Activated B cell treated with CpG ODN at 0.5 μM for 24 hours (primary cell): ENCODE results near the gene LY9. TPM values are rescaled to one million over a fixed set of nuclear protein-coding genes. Genes with fewer than 3 reads are reported as not detected.
A peak's percentile ranks its signal among the peaks of the same experiment; 100 is the strongest.

Experiments
- ATAC-seq: fragments of 200-7000 bp; cut with Tn5 transposase; one replicate; pipeline ENCODE4 v1.10.0; 2021; ENCODE audit warnings: low read depth, mild to moderate bottlenecking, moderate library complexity
- CTCF ChIA-PET: fragments of 350-600 bp; sonication (Branson Sonifier 250); formaldehyde crosslinking; loops from one replicate; lab custom pipeline; 2021; ENCODE audit warnings: antibody characterized with exemption; lab: Charles Lee
- POLR2A ChIA-PET: fragments of 350-600 bp; sonication (Branson Sonifier 250); formaldehyde crosslinking; loops from one replicate; lab custom pipeline; 2021; ENCODE audit warnings: antibody characterized with exemption; lab: Charles Lee
- DNase-seq: peaks from one replicate; pipeline ENCODE4 v3.0.0; 2022
- H3K27ac Mint-ChIP-seq: one replicate; pipeline ENCODE4 v1.8.0; 2020; ENCODE audit warnings: mixed read lengths
- H3K27me3 Mint-ChIP-seq: one replicate; pipeline ENCODE4 v1.8.0; 2021; ENCODE audit warnings: mixed read lengths
- H3K36me3 Mint-ChIP-seq: one replicate; pipeline ENCODE4 v1.8.0; 2021; ENCODE audit warnings: low read depth, mixed read lengths
- H3K4me1 Mint-ChIP-seq: one replicate; pipeline ENCODE4 v1.8.0; 2021; ENCODE audit warnings: mixed read lengths
- H3K4me3 Mint-ChIP-seq: one replicate; pipeline ENCODE4 v1.8.0; 2020; ENCODE audit warnings: mild to moderate bottlenecking, mixed read lengths
- H3K9me3 Mint-ChIP-seq: one replicate; pipeline ENCODE4 v1.8.0; 2020; ENCODE audit warnings: mixed read lengths
- intact Hi-C: fragments of 100-400 bp; cut with micrococcal nuclease; formaldehyde crosslinking; loops from one replicate; pipeline ENCODE4 v1.15.1; 2024
- total RNA-seq: library from RNA; stranded (reverse); gene quantifications from 2 replicates; pipeline ENCODE4 v1.2.3, GENCODE V29; 2022
- TF ChIP-seq, protein P1 (sequence below): fragments of 200-600 bp; IDR thresholded peaks from one replicate; pipeline ENCODE4 v1.8.0; 2022; ENCODE audit warnings: antibody characterized with exemption, mild to moderate bottlenecking

The LY9 gene, protein sequence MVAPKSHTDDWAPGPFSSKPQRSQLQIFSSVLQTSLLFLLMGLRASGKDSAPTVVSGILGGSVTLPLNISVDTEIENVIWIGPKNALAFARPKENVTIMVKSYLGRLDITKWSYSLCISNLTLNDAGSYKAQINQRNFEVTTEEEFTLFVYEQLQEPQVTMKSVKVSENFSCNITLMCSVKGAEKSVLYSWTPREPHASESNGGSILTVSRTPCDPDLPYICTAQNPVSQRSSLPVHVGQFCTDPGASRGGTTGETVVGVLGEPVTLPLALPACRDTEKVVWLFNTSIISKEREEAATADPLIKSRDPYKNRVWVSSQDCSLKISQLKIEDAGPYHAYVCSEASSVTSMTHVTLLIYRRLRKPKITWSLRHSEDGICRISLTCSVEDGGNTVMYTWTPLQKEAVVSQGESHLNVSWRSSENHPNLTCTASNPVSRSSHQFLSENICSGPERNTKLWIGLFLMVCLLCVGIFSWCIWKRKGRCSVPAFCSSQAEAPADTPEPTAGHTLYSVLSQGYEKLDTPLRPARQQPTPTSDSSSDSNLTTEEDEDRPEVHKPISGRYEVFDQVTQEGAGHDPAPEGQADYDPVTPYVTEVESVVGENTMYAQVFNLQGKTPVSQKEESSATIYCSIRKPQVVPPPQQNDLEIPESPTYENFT
- 63.6 and 71.6 TPM in 2 replicates for total RNA-seq

- Mint-ChIP-seq H3K4me1 (peaks cover 81% of the 10 kb centered on the region), H3K27me3 (no peaks in the 10 kb centered on the region), H3K9me3 (no peaks in the 10 kb centered on the region), H3K36me3 (peaks cover 42% of the 10 kb centered on the region), H3K4me3 (peak within 1 kb of the TSS; percentile 95), H3K27ac (peak within 1 kb of the TSS; percentile 99)
- peak; percentile 46 for DNase-seq
- TF ChIP-seq, protein P1, sequence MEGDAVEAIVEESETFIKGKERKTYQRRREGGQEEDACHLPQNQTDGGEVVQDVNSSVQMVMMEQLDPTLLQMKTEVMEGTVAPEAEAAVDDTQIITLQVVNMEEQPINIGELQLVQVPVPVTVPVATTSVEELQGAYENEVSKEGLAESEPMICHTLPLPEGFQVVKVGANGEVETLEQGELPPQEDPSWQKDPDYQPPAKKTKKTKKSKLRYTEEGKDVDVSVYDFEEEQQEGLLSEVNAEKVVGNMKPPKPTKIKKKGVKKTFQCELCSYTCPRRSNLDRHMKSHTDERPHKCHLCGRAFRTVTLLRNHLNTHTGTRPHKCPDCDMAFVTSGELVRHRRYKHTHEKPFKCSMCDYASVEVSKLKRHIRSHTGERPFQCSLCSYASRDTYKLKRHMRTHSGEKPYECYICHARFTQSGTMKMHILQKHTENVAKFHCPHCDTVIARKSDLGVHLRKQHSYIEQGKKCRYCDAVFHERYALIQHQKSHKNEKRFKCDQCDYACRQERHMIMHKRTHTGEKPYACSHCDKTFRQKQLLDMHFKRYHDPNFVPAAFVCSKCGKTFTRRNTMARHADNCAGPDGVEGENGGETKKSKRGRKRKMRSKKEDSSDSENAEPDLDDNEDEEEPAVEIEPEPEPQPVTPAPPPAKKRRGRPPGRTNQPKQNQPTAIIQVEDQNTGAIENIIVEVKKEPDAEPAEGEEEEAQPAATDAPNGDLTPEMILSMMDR, result no peak
- intact Hi-C loops, result loop anchor here (1.0 to 5.0 kb wide), 3 partner anchors 14 to 57 kb away; partner anchors contain the start of gene SLAMF7
- CTCF ChIA-PET, result interaction anchor here (1.2 to 5.7 kb wide), 4 partner anchors 16 to 63 kb away, joined by 3 to 46 read pairs (median 8); no protein-coding TSS in a partner anchor
- POLR2A ChIA-PET, result interaction anchor here (0.5 to 6.1 kb wide), 22 partner anchors 9 to 592 kb away, joined by 3 to 52 read pairs (median 5); partner anchors contain the start of genes CD48 and SLAMF7
- ATAC-seq, result peak; percentile 87
Observed at GRCh38 chr1:160795951-160796383, at the start of gene LY9. Gene LY9 (plus strand): TSS chr1:160796174. CDS start chr1:160796188, 14 bp downstream.

- TF ChIP-seq, protein P1, result no peak
- no peaks in the 10 kb centered on the region for H3K9me3 Mint-ChIP-seq
- no peak overlapping the region for H3K27ac Mint-ChIP-seq
- H3K27me3 Mint-ChIP-seq, result no peaks in the 10 kb centered on the region
- ATAC-seq, result no peak
- DNase-seq, result no peak
- intact Hi-C loops, result no loop called here
- POLR2A ChIA-PET, result no interaction called here
- H3K4me1 Mint-ChIP-seq, result peaks cover 77% of the 10 kb centered on the region
- H3K4me3 Mint-ChIP-seq, result no peak overlapping the region
- peaks cover 78% of the 10 kb centered on the region for H3K36me3 Mint-ChIP-seq
- CTCF ChIA-PET, result interaction anchor here (1.0 to 1.4 kb wide), 2 partner anchors 21 to 29 kb away, joined by 3 to 4 read pairs; no protein-coding TSS in a partner anchor
Observed at GRCh38 chr1:160746836-160747500, 49.0 kb upstream of the LY9 start.

- Mint-ChIP-seq H3K36me3 (peaks cover 78% of the 10 kb centered on the region), H3K9me3 (no peaks in the 10 kb centered on the region), H3K27ac (no peak overlapping the region), H3K27me3 (no peaks in the 10 kb centered on the region), H3K4me1 (peaks cover 77% of the 10 kb centered on the region), H3K4me3 (no peak overlapping the region)
- POLR2A ChIA-PET, result interaction anchor here (0.7 kb wide), 1 partner anchor 14 kb away, joined by 3 read pairs; no protein-coding TSS in a partner anchor
- TF ChIP-seq, protein P1, result no peak
- ATAC-seq, result no peak
- CTCF ChIA-PET, result interaction anchor here (1.0 to 1.4 kb wide), 2 partner anchors 20 to 28 kb away, joined by 3 to 4 read pairs; no protein-coding TSS in a partner anchor
- DNase-seq, result no peak
- intact Hi-C loops, result no loop called here
Observed at GRCh38 chr1:160747717-160748116, 48.3 kb upstream of the LY9 start.

DNA sequence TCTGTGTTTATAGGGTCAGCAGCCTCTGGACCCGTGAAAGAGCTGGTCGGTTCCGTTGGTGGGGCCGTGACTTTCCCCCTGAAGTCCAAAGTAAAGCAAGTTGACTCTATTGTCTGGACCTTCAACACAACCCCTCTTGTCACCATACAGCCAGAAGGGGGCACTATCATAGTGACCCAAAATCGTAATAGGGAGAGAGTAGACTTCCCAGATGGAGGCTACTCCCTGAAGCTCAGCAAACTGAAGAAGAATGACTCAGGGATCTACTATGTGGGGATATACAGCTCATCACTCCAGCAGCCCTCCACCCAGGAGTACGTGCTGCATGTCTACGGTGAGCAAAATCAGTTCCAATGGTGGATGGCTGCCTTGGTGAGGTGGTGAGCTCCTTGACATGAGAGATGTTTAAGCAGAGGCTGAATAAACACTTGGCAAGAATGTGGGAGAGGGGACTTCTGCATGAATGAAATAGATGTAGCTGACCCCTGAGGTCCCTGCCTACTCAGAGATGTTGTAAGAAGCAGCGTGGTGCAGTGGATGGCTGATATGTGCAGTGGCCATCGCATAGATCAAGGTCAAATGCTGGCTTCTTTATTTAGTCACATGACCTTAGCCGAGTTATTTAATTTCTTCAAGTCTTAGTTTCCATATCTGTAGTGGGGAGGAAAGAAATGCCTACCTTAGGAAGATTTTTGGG, 47.6 kb upstream of the LY9 start:
- Mint-ChIP-seq H3K27me3 (no peaks in the 10 kb centered on the region), H3K4me3 (no peak overlapping the region), H3K4me1 (peaks cover 77% of the 10 kb centered on the region), H3K36me3 (peaks cover 79% of the 10 kb centered on the region), H3K9me3 (no peaks in the 10 kb centered on the region), H3K27ac (no peak overlapping the region)
- no peak for ATAC-seq
- TF ChIP-seq, protein P1, result no peak
- POLR2A ChIA-PET, result interaction anchor here (0.7 to 1.5 kb wide), 2 partner anchors 9 to 14 kb away, joined by 3 to 4 read pairs; partner anchors contain the start of gene SLAMF7
- no peak for DNase-seq
- CTCF ChIA-PET, result interaction anchor here (0.8 to 1.0 kb wide), 3 partner anchors 20 to 32 kb away, joined by 3 to 4 read pairs (median 3); no protein-coding TSS in a partner anchor
- intact Hi-C loops, result no loop called here
